Type B pancreatic cell (in vitro differentiated cells): ENCODE measurements around the gene TRMT44. TPM values are rescaled to one million over a fixed set of nuclear protein-coding genes. Genes with fewer than 3 reads are reported as not detected.

Experiments
- DNase-seq: peaks from one replicate; pipeline ENCODE4 v3.0.0; 2021; ENCODE audit warnings: mixed read lengths; ENCODE audit not compliant: unreplicated experiment; ENCODE audit errors: extremely low spot score
- H3K27ac Mint-ChIP-seq: 2 replicates; pipeline ENCODE4 v1.8.0; 2021; ENCODE audit warnings: mild to moderate bottlenecking, mixed read lengths
- H3K27me3 Mint-ChIP-seq: 2 replicates; pipeline ENCODE4 v1.8.0; 2021; ENCODE audit warnings: mixed read lengths
- H3K36me3 Mint-ChIP-seq: 2 replicates; pipeline ENCODE4 v1.8.0; 2021; ENCODE audit warnings: mixed read lengths
- H3K4me1 Mint-ChIP-seq: one replicate; pipeline ENCODE4 v1.8.0; 2021; ENCODE audit warnings: mixed read lengths; ENCODE audit not compliant: unreplicated experiment
- H3K4me3 Mint-ChIP-seq: 2 replicates; pipeline ENCODE4 v1.8.0; 2021; ENCODE audit warnings: mild to moderate bottlenecking, mixed read lengths
- H3K9me3 Mint-ChIP-seq: 2 replicates; pipeline ENCODE4 v1.8.0; 2021; ENCODE audit warnings: mixed read lengths
- total RNA-seq: library from RNA; stranded (reverse); gene quantifications from 2 replicates; pipeline ENCODE4 v1.2.1, GENCODE V29; 2021; ENCODE audit warnings: low replicate concordance
- TF ChIP-seq, protein P1 (sequence below): fragments of 200-600 bp; sonication (generic); conservative IDR thresholded peaks from 2 replicates; pipeline ENCODE4 v1.5.0; 2021; ENCODE audit warnings: antibody characterized with exemption, mild to moderate bottlenecking

Gene TRMT44
- total RNA-seq, 1 donor from 2014 or later, result 32.3 TPM

DNA sequence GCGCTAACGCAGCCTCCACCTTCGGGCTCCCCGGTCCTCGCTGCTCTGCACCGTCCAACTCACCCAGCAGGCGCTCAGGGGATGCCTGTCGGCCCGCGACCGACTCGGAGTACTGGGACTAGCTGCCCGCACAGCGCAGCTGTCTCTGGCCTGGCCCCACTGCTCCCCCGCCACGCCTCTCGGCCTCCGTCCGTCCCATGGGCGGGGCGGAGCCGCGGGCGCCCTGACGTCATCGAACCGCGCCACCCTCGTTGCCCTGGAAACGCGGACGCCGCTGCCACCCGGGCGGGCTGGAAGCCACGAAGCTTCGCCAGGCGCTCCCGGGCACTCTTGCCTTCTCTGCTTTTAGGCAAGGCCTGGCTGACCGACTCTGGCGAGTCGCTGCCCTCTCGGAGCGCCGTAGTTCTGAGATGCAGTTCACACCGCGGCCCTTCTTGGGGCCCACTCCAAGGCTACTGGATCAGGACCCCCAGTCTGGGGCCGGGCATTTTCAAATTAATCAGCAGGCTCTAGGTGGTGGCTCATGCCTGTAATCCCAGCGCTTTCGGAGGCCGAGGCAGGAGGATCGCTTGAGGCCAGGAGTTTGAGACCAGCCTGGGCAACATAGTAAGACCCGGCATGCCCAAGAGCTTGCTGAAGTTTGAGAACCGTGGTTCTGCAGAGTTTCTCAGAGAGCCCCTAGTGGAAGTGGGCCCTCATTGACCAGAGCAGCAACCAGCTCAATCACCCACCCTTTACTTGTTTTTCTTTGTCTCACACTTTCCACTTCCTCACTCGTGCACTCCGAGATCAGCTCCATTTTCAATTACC lies 12.1 kb upstream of the TRMT44 start:
- Mint-ChIP-seq H3K4me3 (peak overlapping the region; percentile 96), H3K9me3 (no peaks in the 10 kb centered on the region), H3K36me3 (peaks cover 3% of the 10 kb centered on the region)

GRCh38 chr4:8431553-8431952 lies 9.0 kb upstream of the TRMT44 start:
- Mint-ChIP-seq H3K4me1 (peaks cover 22% of the 10 kb centered on the region), H3K9me3 (no peaks in the 10 kb centered on the region)

More for the DNA sequence above, 12.1 kb upstream of the TRMT44 start:
- H3K4me1 Mint-ChIP-seq, result peaks cover 34% of the 10 kb centered on the region
- H3K27ac Mint-ChIP-seq, result peak overlapping the region; percentile 79
- TF ChIP-seq, protein P1, sequence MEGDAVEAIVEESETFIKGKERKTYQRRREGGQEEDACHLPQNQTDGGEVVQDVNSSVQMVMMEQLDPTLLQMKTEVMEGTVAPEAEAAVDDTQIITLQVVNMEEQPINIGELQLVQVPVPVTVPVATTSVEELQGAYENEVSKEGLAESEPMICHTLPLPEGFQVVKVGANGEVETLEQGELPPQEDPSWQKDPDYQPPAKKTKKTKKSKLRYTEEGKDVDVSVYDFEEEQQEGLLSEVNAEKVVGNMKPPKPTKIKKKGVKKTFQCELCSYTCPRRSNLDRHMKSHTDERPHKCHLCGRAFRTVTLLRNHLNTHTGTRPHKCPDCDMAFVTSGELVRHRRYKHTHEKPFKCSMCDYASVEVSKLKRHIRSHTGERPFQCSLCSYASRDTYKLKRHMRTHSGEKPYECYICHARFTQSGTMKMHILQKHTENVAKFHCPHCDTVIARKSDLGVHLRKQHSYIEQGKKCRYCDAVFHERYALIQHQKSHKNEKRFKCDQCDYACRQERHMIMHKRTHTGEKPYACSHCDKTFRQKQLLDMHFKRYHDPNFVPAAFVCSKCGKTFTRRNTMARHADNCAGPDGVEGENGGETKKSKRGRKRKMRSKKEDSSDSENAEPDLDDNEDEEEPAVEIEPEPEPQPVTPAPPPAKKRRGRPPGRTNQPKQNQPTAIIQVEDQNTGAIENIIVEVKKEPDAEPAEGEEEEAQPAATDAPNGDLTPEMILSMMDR, result peak; percentile 68
- no peaks in the 10 kb centered on the region for H3K27me3 Mint-ChIP-seq
- peak; percentile 98 for DNase-seq

GRCh38 chr4:8433136-8433535 lies 7.4 kb upstream of the TRMT44 start:
- peak overlapping the region; percentile 2 for H3K27ac Mint-ChIP-seq

More at GRCh38 chr4:8431553-8431952, 9.0 kb upstream of the TRMT44 start:
- Mint-ChIP-seq H3K4me3 (no peak overlapping the region), H3K27ac (no peak overlapping the region), H3K27me3 (no peaks in the 10 kb centered on the region), H3K36me3 (no peaks in the 10 kb centered on the region)
- DNase-seq, result no peak
- TF ChIP-seq, protein P1, result no peak

DNA sequence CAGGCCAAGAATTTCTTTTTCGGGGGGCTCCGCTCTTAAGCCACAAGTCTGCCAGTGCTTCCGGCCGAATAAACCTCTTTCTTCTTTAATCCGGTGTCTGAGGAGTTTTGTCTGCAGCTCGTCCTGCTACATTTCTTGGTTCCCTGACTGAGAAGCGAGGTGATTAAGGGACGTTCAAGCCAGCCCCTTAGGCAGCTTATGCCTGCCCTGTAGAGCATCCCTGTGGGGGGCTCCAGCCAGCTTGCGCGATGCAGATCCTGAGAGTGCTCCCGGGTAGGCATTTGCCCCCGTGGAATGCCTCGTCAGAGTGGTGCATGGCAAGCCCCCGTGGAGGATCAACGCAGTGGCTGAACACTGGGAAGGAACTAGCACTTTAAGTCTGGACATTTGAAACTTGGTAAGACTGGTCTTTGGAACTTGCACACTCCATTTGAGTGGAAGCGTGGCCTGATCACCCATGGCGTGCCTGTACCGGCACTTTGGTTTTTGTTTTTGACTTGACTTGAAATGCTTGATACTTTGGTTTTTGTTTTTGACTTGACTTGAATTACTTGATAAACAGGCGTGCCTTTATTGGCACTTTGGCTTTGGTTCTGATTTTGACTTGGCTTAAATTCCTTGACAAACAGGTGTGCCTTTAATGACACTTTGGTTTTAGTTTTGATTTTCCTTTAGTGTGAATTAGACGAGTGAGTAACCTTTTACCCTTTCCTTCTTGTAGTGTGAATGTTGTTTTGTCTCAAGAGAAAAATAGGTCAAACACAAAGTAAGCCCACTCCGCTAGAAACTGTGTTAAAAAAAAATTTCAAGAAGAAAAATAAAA lies 6.1 kb upstream of the TRMT44 start:
- H3K27ac Mint-ChIP-seq, result peak overlapping the region; percentile 77
- H3K4me3 Mint-ChIP-seq, result peak overlapping the region; percentile 66
- H3K27me3 Mint-ChIP-seq, result no peaks in the 10 kb centered on the region
- peaks cover 25% of the 10 kb centered on the region for H3K4me1 Mint-ChIP-seq
- no peaks in the 10 kb centered on the region for H3K9me3 Mint-ChIP-seq
- DNase-seq, result no peak
- no peaks in the 10 kb centered on the region for H3K36me3 Mint-ChIP-seq
- TF ChIP-seq, protein P1, result no peak

More at GRCh38 chr4:8433136-8433535, 7.4 kb upstream of the TRMT44 start:
- H3K36me3 Mint-ChIP-seq, result no peaks in the 10 kb centered on the region
- H3K9me3 Mint-ChIP-seq, result no peaks in the 10 kb centered on the region
- H3K27me3 Mint-ChIP-seq, result no peaks in the 10 kb centered on the region
- TF ChIP-seq, protein P1, result no peak
- peak overlapping the region; percentile 13 for H3K4me3 Mint-ChIP-seq
- DNase-seq, result no peak
- peaks cover 24% of the 10 kb centered on the region for H3K4me1 Mint-ChIP-seq

GRCh38 chr4:8435656-8436121 lies 4.9 kb upstream of the TRMT44 start:
- DNase-seq, result no peak
- Mint-ChIP-seq H3K9me3 (peaks cover 6% of the 10 kb centered on the region), H3K27ac (peak overlapping the region; percentile 68), H3K36me3 (peaks cover 5% of the 10 kb centered on the region), H3K27me3 (no peaks in the 10 kb centered on the region), H3K4me3 (peak overlapping the region; percentile 62), H3K4me1 (peaks cover 35% of the 10 kb centered on the region)
- TF ChIP-seq, protein P1, result no peak
